ENCODE results near the gene PDE4D. TPM values are rescaled to one million over a fixed set of nuclear protein-coding genes. Genes with fewer than 3 reads are reported as not detected.

Gene PDE4D
- total RNA-seq, 1 donor from 2014 or later = 44.8 TPM

DNA sequence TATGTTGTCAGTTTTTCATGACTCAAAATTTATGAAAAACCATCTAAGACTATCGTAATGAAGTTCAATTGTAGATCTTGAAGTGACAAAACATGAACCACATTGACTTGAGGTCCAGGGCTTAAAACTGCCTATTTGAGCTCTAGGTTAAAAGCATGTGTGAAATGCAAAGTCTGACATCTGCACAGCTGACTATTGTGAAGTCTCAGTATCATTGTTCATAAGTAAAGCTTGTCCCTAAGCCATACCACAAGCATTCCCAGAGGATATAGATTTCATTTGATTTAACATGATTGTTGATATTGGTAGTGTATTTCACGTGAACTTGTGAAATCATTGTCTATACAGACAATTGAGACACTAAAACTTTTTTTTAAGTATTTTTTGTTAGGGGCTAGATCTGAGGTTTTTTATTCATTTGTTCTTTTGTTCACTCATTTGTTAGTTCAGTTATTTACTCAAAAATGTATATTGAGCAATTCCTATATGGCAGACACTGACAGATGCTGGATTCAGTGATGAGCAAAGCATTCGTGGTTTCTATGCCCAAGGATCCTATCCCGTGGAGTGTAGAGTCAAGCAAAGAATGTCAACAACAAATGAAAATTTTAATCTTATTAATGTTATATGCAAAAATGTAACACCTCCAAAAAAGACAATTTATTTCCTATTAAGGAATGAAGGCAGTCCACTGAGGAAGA is 825.4 kb downstream of the PDE4D start:
- Histone ChIP-seq H3K9me3 (no peaks in the 10 kb centered on the region), H3K27ac (no peak overlapping the region), H3K4me1 (peaks cover 0 to 2% of the 10 kb centered on the region in 2 donors), H3K27me3 (no peaks in the 10 kb centered on the region), H3K36me3 (no peaks in the 10 kb centered on the region), H3K4me3 (no peak overlapping the region)
- DNase-seq (ENCODE audit: low spot score in 2 of 2) = no peak
- no peak for TF ChIP-seq CTCF (IDR thresholded peaks at IDR 0.05)
- intact Hi-C loops (cut with DNase I) = no loop called here

GRCh38 chr5:59066367-59067163 is 827.0 kb downstream of the PDE4D start:
- no peak overlapping the region for H3K27ac ChIP-seq
- peaks cover 0 to 2% of the 10 kb centered on the region in 2 donors for H3K4me1 ChIP-seq
- no peaks in the 10 kb centered on the region for H3K9me3 ChIP-seq
- intact Hi-C loops (cut with DNase I) = no loop called here
- no peak for DNase-seq (ENCODE audit: low spot score in 2 of 2)
- H3K27me3 ChIP-seq = no peaks in the 10 kb centered on the region
- no peak overlapping the region for H3K4me3 ChIP-seq
- H3K36me3 ChIP-seq = no peaks in the 10 kb centered on the region
- no peak for TF ChIP-seq CTCF (IDR thresholded peaks at IDR 0.05)

DNA sequence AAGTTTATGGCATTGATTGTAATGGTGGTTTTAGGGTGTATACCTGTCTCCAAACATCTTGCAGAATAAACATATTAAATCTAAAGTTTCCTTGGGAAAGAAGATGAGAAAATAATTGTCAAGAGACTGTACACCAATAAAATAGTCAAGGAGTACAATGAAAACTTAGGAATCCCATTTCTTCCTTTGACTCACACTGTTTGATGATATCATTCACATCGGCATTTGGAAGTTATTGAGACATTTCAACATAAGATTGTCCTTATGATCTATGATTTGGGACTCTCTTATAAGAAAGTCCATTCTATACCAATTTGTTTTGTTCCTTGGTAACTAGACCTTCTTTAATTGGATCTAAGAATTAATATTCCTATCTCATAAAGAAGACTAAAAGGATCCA is 828.0 kb downstream of the PDE4D start:
- Histone ChIP-seq H3K27me3 (no peaks in the 10 kb centered on the region), H3K9me3 (no peaks in the 10 kb centered on the region), H3K27ac (no peak overlapping the region), H3K36me3 (no peaks in the 10 kb centered on the region), H3K4me3 (no peak overlapping the region), H3K4me1 (peaks cover 0 to 2% of the 10 kb centered on the region in 2 donors)
- DNase-seq (ENCODE audit: low spot score in 2 of 2) = no peak
- no peak for TF ChIP-seq CTCF (IDR thresholded peaks at IDR 0.05)
- intact Hi-C loops (cut with DNase I) = no loop called here

DNA sequence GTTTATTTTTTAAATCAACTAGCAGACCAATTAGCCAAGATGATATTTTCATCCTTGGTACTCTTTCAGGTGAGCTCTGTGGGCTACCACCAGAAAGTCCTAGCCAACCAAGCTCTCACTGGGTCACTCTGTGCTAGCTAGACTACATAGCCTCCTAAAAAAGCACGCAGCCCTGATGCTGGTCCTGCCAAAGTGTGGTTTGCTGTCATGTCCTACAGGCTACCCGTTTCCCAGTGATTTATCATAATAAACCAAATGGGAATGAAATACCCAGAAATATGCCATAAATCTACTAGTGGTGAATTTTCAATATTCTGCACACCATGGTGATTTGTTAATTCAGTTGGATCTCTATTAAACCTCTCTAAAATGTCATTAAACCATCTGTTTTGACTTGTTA is 829.2 kb downstream of the PDE4D start:
- no peak for TF ChIP-seq CTCF (IDR thresholded peaks at IDR 0.05)

DNA sequence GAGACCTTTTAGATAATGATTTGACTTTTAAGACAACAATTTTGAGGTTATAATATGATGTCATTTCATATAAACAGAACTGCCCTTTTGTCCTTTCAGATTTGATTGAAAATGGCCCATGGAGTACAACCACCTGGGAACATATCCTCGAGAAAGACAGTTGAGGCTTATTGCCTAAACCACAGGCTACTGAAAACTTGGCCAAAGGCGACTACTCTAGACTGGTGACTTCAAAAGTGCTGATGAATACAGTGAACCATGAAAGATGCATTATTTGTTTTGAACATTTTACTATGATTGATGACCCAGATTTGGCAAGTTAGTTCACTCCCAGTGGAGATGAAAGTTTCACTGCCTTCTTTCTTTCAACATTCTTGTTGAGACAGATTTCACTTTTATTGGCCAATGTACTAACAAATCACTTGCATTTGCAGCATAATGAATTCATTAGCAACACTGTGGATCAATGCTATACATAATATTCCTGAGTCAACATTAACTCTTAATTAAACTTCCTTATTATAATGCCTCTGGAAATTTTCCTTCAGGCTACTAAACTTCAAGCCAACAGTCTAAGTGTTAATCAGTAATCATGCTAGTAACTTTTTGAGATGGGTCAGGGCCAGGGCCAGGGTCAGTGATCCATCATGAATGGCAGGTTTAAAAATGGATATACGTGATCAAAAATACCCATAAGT is 830.4 kb downstream of the PDE4D start:
- no peaks in the 10 kb centered on the region for H3K27me3 ChIP-seq
- H3K36me3 ChIP-seq = no peaks in the 10 kb centered on the region
- no peak for DNase-seq (ENCODE audit: low spot score in 2 of 2)
- no peak for TF ChIP-seq CTCF (IDR thresholded peaks at IDR 0.05)
- H3K9me3 ChIP-seq = no peaks in the 10 kb centered on the region
- intact Hi-C loops (cut with DNase I) = no loop called here
- H3K4me3 ChIP-seq = no peak overlapping the region
- peaks cover 0 to 2% of the 10 kb centered on the region in 2 donors for H3K4me1 ChIP-seq
- H3K27ac ChIP-seq = no peak overlapping the region

More for the DNA sequence above, 829.2 kb downstream of the PDE4D start:
- Histone ChIP-seq H3K27ac (no peak overlapping the region), H3K36me3 (no peaks in the 10 kb centered on the region), H3K4me3 (no peak overlapping the region), H3K9me3 (no peaks in the 10 kb centered on the region), H3K4me1 (peaks cover 0 to 2% of the 10 kb centered on the region in 2 donors), H3K27me3 (no peaks in the 10 kb centered on the region)
- intact Hi-C loops (cut with DNase I) = no loop called here
- no peak for DNase-seq (ENCODE audit: low spot score in 2 of 2)
